K562 (cell line): Measurements from ENCODE around the gene ANKRD45. TPM values are rescaled to one million over a fixed set of nuclear protein-coding genes. Genes with fewer than 3 reads are reported as not detected.

Source experiments
- KAT2B ChIP-seq: IDR thresholded peaks from one replicate; pipeline ENCODE4 v1.6.1; 2012; ENCODE audit warnings: low read depth, mild to moderate bottlenecking, control low read depth, inconsistent platforms, low read length, moderate library complexity
- KDM4B ChIP-seq, 2 experiments: fragments of 450-650 bp in 1 of 2; sonication (generic) in 1 of 2; IDR thresholded peaks; 2 replicates each; pipeline ENCODE4 v1.6.1; 2016 to 2017; ENCODE audit warnings: borderline replicate concordance in 2 of 2, antibody characterized with exemption in 1 of 2, low read depth in 1 of 2, mild to moderate bottlenecking in 1 of 2
- MCM7 ChIP-seq, 2 experiments: fragments of 450-650 bp; IDR thresholded peaks; 2 replicates each; pipeline ENCODE4 v1.6.1; 2016 to 2018
- MYNN ChIP-seq, 2 experiments: sonication (generic); formaldehyde crosslinking in 1 of 2; IDR thresholded peaks; 2 replicates each; pipeline versions ENCODE4 v1.5.0 to v1.6.1; 2016 to 2020; ENCODE audit warnings: antibody characterized with exemption in 1 of 2, missing genetic modification reagents in 1 of 2
- TAF7 ChIP-seq: fragments of 450-650 bp; IDR thresholded peaks from 2 replicates; pipeline ENCODE4 v1.6.1; 2016; ENCODE audit warnings: missing genetic modification characterization, missing compliant biosample characterization
- ZEB2 ChIP-seq: fragments of 450-650 bp; IDR thresholded peaks from 2 replicates; pipeline ENCODE4 v1.6.1; 2016
- ZFP36 ChIP-seq: fragments of 150-350 bp; IDR thresholded peaks from 2 replicates; pipeline ENCODE4 v1.6.1; 2018; ENCODE audit warnings: low read length, low read depth; ENCODE audit not compliant: partially characterized antibody
- polyA plus RNA-seq, 8 experiments: library from polyadenylated mRNA; depleted of rRNA in 4 of 8; stranded (reverse) in 5 of 8; unstranded in 3 of 8; fragments of >200 nt; fragmentation: Nextera tagmentation in 2 of 8; fragmentation: Illumina TruSeq in 1 of 8; extraction: Ambion mirVana in 2 of 8; extraction: Trizol in 1 of 8; gene quantifications; 2 replicates each; pipeline versions ENCODE4 v1.2.1 to v1.2.3, GENCODE V29; 2011 to 2014; ENCODE audit warnings: inconsistent platforms in 1 of 8, missing spikeins in 1 of 8
- total RNA-seq, 7 experiments: library from RNA; depleted of rRNA in 6 of 7; stranded (reverse); fragments of >200 nt in 6 of 7; fragmentation: Illumina TruSeq in 2 of 7; extraction: Trizol in 2 of 7; gene quantifications; 2 replicates each; pipeline versions ENCODE4 v1.2.1 to v1.2.3, GENCODE V29; 2011 to 2021; ENCODE audit warnings: low replicate concordance in 1 of 7
- TF ChIP-seq, protein P1 (sequence below): fragments of 250-450 bp; sonication (Bioruptor Pico); IDR thresholded peaks from 2 replicates; pipeline ENCODE4 v1.4.0; 2020; ENCODE audit warnings: mild to moderate bottlenecking, moderate library complexity, borderline replicate concordance
- TF ChIP-seq, protein P2 (sequence below): fragments of 200-600 bp; sonication (generic); IDR thresholded peaks from one replicate; pipeline ENCODE4 v1.6.1; 2012; ENCODE audit warnings: mild to moderate bottlenecking, low read depth, low read length, inconsistent platforms

ANKRD45 gene
- total and polyA plus RNA-seq, 9 of the 15 experiments (the other 6 are each of a cell fraction or from before 2014, with no cell fraction given) = 0.10 to 0.30 (median 0.11) TPM; not detected in 2

DNA sequence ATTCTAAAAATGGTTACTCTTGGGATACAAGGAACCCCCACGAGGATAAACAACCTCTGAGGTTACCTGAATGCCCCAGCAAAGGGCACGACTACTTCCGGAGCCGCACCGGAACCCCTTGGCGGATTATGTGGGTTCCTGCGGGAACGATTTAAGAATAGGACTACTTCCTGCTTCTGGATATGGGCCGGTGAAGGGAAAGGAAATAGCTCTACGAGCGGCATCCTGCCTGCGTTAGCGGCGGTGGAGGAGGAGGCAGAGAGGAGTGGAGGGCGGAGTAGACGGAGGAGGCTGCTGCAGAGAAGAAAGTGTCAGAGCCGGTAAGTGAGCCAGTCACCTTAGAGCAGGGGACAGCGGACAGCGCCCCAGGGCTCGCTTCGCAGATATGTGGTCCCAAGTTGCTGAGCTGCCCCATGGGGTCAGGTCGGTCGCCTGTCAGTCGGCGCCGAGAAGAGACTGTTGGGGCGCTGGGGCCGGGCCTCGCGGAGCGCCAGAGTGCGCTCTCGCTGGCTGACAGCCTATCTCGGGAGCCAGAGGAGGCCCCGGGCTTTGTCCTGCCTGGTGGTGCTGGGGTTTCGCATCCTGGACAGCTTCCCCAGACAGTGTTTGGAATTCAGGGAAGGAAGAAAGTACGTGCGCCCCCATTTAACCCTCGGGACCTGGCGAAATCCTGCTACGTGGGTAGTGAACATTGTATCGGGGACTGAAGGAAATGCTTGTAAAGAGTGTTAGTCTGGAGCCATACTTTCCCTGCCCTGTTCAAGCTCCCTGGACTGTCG, 45.3 kb upstream of the ANKRD45 start, which contains the start of gene KLHL20 (continued):
- TF ChIP-seq, protein P1, sequence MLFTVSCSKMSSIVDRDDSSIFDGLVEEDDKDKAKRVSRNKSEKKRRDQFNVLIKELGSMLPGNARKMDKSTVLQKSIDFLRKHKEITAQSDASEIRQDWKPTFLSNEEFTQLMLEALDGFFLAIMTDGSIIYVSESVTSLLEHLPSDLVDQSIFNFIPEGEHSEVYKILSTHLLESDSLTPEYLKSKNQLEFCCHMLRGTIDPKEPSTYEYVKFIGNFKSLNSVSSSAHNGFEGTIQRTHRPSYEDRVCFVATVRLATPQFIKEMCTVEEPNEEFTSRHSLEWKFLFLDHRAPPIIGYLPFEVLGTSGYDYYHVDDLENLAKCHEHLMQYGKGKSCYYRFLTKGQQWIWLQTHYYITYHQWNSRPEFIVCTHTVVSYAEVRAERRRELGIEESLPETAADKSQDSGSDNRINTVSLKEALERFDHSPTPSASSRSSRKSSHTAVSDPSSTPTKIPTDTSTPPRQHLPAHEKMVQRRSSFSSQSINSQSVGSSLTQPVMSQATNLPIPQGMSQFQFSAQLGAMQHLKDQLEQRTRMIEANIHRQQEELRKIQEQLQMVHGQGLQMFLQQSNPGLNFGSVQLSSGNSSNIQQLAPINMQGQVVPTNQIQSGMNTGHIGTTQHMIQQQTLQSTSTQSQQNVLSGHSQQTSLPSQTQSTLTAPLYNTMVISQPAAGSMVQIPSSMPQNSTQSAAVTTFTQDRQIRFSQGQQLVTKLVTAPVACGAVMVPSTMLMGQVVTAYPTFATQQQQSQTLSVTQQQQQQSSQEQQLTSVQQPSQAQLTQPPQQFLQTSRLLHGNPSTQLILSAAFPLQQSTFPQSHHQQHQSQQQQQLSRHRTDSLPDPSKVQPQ (CRISPR knock-in tag) = no peak
- TF ChIP-seq TAF7 (peak; percentile 92), MCM7 (IDR thresholded peaks at IDR 0.05) (peak in 1 of 2 experiments; percentile 67; a peak in 1 of 4 replicates), MYNN (IDR thresholded peaks at IDR 0.05) (0 out of 2 replicates have a peak, but pooled peaks have one; percentile 62), MYNN (CRISPR knock-in tag; IDR thresholded peaks at IDR 0.05) (no peak), ZEB2 (peak; percentile 99), KAT2B (no peak), KDM4B (IDR thresholded peaks at IDR 0.05; ENCODE audit: borderline replicate concordance in 2 of 2, low read depth in 1 of 2) (peak in 1 of 2 experiments; percentile 86; a peak in 2 of 4 replicates), ZFP36 (peak; percentile 45)
- TF ChIP-seq, protein P2, sequence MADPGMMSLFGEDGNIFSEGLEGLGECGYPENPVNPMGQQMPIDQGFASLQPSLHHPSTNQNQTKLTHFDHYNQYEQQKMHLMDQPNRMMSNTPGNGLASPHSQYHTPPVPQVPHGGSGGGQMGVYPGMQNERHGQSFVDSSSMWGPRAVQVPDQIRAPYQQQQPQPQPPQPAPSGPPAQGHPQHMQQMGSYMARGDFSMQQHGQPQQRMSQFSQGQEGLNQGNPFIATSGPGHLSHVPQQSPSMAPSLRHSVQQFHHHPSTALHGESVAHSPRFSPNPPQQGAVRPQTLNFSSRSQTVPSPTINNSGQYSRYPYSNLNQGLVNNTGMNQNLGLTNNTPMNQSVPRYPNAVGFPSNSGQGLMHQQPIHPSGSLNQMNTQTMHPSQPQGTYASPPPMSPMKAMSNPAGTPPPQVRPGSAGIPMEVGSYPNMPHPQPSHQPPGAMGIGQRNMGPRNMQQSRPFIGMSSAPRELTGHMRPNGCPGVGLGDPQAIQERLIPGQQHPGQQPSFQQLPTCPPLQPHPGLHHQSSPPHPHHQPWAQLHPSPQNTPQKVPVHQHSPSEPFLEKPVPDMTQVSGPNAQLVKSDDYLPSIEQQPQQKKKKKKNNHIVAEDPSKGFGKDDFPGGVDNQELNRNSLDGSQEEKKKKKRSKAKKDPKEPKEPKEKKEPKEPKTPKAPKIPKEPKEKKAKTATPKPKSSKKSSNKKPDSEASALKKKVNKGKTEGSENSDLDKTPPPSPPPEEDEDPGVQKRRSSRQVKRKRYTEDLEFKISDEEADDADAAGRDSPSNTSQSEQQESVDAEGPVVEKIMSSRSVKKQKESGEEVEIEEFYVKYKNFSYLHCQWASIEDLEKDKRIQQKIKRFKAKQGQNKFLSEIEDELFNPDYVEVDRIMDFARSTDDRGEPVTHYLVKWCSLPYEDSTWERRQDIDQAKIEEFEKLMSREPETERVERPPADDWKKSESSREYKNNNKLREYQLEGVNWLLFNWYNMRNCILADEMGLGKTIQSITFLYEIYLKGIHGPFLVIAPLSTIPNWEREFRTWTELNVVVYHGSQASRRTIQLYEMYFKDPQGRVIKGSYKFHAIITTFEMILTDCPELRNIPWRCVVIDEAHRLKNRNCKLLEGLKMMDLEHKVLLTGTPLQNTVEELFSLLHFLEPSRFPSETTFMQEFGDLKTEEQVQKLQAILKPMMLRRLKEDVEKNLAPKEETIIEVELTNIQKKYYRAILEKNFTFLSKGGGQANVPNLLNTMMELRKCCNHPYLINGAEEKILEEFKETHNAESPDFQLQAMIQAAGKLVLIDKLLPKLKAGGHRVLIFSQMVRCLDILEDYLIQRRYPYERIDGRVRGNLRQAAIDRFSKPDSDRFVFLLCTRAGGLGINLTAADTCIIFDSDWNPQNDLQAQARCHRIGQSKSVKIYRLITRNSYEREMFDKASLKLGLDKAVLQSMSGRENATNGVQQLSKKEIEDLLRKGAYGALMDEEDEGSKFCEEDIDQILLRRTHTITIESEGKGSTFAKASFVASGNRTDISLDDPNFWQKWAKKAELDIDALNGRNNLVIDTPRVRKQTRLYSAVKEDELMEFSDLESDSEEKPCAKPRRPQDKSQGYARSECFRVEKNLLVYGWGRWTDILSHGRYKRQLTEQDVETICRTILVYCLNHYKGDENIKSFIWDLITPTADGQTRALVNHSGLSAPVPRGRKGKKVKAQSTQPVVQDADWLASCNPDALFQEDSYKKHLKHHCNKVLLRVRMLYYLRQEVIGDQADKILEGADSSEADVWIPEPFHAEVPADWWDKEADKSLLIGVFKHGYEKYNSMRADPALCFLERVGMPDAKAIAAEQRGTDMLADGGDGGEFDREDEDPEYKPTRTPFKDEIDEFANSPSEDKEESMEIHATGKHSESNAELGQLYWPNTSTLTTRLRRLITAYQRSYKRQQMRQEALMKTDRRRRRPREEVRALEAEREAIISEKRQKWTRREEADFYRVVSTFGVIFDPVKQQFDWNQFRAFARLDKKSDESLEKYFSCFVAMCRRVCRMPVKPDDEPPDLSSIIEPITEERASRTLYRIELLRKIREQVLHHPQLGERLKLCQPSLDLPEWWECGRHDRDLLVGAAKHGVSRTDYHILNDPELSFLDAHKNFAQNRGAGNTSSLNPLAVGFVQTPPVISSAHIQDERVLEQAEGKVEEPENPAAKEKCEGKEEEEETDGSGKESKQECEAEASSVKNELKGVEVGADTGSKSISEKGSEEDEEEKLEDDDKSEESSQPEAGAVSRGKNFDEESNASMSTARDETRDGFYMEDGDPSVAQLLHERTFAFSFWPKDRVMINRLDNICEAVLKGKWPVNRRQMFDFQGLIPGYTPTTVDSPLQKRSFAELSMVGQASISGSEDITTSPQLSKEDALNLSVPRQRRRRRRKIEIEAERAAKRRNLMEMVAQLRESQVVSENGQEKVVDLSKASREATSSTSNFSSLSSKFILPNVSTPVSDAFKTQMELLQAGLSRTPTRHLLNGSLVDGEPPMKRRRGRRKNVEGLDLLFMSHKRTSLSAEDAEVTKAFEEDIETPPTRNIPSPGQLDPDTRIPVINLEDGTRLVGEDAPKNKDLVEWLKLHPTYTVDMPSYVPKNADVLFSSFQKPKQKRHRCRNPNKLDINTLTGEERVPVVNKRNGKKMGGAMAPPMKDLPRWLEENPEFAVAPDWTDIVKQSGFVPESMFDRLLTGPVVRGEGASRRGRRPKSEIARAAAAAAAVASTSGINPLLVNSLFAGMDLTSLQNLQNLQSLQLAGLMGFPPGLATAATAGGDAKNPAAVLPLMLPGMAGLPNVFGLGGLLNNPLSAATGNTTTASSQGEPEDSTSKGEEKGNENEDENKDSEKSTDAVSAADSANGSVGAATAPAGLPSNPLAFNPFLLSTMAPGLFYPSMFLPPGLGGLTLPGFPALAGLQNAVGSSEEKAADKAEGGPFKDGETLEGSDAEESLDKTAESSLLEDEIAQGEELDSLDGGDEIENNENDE = no peak
